ENCODE data around the gene GNA15. TPM values are rescaled to one million over a fixed set of nuclear protein-coding genes. Genes with fewer than 3 reads are reported as not detected.

Gene GNA15
- total RNA-seq, 1 donor from 2014 or later: 0.13 TPM

DNA sequence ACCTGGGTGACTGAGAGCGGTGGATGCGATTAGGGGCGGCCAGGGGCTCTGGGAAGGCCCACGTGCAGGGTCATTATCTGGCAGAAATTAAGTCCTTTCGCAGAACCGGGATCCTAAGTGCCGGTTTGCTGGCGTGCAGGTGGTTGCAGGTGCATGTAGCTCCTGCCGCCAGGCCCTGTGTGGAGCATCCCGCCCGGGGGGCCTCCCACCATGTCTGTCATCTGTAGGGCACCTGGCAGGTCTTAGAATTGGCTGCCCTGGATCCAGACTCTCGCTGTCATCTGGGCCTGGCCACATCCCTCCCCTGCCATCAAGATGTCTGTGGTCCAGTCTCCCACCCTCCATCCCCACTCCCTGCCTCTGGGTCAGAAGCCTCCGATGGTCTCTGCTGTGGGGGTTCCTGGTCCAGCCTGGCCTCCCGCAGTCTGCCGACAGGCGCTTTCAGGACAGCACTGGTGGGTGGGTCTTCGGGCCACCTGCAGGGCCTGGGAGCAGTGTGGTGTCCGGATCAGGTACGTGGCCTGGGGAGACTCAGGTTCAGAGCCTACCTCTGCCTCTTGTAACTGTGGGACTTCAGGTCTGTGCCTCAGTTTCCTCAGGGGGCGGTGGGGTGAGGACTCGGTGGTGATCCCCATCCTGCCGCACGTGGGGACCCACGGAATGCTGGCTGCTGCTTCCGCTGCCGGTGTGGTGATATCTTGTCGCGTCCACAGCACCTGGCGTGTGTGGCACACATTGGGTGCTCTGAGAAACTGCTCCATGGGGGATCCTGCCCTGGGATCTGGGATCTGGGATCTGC is 36.3 kb upstream of the GNA15 start:
- no peak for DNase-seq (ENCODE audit: low spot score in 2 of 2, unreplicated experiment in 2 of 2)
- Mint-ChIP-seq H3K27me3 (ENCODE audit: low read depth) (no peaks in the 10 kb centered on the region), H3K4me1 (peaks cover 27% of the 10 kb centered on the region), H3K4me3 (no peak overlapping the region), H3K27ac (peak overlapping the region; percentile 43), H3K36me3 (no peaks in the 10 kb centered on the region), H3K9me3 (no peaks in the 10 kb centered on the region)
- TF ChIP-seq, protein P1, sequence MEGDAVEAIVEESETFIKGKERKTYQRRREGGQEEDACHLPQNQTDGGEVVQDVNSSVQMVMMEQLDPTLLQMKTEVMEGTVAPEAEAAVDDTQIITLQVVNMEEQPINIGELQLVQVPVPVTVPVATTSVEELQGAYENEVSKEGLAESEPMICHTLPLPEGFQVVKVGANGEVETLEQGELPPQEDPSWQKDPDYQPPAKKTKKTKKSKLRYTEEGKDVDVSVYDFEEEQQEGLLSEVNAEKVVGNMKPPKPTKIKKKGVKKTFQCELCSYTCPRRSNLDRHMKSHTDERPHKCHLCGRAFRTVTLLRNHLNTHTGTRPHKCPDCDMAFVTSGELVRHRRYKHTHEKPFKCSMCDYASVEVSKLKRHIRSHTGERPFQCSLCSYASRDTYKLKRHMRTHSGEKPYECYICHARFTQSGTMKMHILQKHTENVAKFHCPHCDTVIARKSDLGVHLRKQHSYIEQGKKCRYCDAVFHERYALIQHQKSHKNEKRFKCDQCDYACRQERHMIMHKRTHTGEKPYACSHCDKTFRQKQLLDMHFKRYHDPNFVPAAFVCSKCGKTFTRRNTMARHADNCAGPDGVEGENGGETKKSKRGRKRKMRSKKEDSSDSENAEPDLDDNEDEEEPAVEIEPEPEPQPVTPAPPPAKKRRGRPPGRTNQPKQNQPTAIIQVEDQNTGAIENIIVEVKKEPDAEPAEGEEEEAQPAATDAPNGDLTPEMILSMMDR (IDR thresholded peaks at IDR 0.05; ENCODE audit: unreplicated experiment): no peak

DNA sequence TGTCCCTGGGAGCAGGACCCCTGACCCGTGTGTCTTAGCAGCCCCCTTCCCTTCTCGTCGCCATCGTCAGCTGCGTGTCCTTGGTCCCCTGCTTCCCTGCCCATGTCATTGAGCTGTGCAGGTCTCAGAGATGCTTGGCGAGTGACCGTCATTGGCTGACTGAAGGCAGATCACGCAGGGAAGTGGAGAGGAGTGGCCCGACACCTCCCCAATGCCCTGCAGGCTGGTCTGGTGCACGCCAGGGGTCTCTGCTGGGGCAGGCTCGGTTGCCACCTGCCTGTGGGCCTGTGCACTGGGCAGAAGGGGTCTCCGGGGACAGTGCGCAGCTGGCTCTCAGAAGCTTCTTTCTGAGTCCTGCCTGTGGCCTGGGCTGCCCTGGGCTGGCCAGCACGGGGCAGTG is 35.5 kb upstream of the GNA15 start:
- H3K4me3 Mint-ChIP-seq: no peak overlapping the region

DNA sequence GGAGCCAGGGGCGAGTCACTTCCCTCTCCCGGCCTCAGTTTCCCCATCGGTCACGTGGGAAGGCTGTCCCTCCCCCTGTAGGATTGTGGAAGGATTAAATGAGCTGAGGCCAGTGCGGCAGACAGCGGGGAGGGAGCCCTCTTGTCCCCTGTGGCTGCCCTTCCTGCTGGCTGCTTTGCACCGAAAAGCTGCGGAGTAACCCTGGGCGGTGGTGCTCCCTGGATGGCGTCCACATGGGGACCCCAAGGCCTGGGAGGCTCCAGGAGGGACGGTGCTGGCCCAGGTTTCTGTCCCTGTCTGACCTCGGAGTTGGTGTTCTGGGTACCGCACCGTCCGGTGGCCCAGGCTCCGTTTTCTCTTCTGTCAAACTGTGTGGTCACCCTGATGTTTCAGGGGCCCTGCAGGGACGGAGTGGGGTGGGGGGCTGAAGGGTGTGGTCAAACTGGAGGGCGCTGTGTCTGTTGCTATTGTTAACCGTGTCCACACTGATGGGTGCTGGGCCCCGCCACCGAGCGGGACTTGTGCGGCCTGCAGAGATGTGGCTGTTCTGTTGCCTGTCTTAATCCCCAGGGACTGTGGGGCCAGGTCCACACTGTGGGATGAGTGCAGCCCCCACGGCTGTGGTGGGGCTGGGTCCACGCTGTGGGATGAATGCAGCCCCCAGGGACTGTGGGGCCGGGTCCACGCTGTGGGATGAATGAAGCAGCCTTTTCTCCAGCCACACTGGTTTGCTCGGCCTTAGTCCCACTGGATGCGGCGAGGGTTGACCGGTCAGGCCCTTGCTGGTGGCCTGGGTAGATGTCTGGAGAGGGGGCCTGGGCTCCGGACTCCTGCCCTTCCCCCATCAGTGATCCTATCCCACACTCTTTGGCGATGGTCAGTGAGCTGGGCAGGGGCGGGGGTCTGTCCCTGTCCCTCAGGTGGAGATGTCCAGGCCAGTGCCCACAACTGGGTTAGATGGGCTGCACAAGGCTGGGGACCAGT is 34.8 kb upstream of the GNA15 start:
- Mint-ChIP-seq H3K27ac (no peak overlapping the region), H3K4me1 (peaks cover 16% of the 10 kb centered on the region), H3K4me3 (no peak overlapping the region), H3K27me3 (ENCODE audit: low read depth) (no peaks in the 10 kb centered on the region), H3K9me3 (no peaks in the 10 kb centered on the region), H3K36me3 (no peaks in the 10 kb centered on the region)
- no peak for DNase-seq (ENCODE audit: low spot score in 2 of 2, unreplicated experiment in 2 of 2)
- TF ChIP-seq, protein P1 (IDR thresholded peaks at IDR 0.05; ENCODE audit: unreplicated experiment): no peak

More for the DNA sequence above, 35.5 kb upstream of the GNA15 start:
- Mint-ChIP-seq H3K27me3 (ENCODE audit: low read depth) (no peaks in the 10 kb centered on the region), H3K9me3 (no peaks in the 10 kb centered on the region), H3K27ac (no peak overlapping the region), H3K4me1 (peaks cover 24% of the 10 kb centered on the region), H3K36me3 (no peaks in the 10 kb centered on the region)
- TF ChIP-seq, protein P1 (IDR thresholded peaks at IDR 0.05; ENCODE audit: unreplicated experiment): no peak
- DNase-seq (ENCODE audit: low spot score in 2 of 2, unreplicated experiment in 2 of 2): no peak

DNA sequence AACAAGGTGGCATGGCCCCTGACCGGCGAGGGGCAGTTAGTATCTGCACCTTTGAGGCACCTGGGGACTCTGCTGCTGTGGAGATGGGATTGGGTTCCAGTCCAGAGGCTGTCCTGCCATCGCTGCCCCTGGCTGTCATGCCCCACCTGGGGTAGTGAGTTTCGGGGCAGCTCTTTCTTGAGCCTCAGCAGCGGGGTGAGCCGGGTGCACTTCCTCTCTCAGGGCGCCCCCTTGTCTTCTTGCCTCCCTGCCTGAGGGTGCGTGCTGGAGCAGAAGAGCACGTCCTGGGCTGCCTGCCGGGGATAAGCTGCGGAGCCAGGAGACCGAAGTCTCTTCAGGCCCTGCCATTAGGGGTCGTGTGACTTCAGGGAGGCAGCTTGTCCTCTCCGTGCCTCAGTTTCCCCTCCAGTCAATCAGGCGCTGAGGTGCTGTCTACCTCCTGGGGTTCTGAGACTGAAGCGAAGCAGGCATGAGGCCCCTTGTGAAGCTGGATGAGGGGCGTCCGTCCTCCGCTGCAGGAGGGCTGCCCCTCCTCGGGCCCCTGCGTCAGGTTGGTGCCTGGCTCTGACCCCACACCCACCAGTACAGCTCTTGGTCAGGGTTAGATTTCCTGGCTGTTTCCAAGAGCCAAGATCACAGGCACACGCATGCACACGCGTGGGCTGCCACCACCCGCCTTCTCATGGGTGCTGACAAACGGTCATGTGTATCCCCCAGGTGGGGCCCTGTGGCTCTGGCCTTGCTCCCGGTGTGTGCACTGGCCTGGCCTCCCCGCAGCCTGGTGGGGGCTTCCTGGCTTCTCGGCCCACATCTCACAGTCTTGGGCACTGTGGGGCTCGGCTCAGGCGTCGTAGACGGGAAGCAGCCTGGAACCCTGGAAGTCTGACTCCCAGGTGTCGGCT is 33.3 kb upstream of the GNA15 start:
- Mint-ChIP-seq H3K4me3 (no peak overlapping the region), H3K36me3 (no peaks in the 10 kb centered on the region), H3K4me1 (peaks cover 10% of the 10 kb centered on the region), H3K9me3 (no peaks in the 10 kb centered on the region), H3K27ac (no peak overlapping the region), H3K27me3 (ENCODE audit: low read depth) (no peaks in the 10 kb centered on the region)
- DNase-seq (ENCODE audit: low spot score in 2 of 2, unreplicated experiment in 2 of 2): no peak
- TF ChIP-seq, protein P1 (IDR thresholded peaks at IDR 0.05; ENCODE audit: unreplicated experiment): no peak

DNA sequence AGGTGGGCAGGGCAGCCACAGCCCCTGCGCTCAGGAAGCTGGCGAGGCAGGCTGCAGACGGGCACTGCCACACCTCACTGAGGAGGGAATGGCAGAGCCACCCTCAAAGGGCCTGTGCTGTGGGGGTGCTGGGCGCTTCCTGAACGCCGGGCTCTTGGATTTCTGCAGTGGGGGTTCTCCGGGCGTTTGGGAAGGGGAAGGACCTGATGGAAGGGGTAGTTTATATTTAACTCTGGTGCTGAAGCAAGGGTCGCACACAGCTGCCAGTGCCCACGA is 31.2 kb upstream of the GNA15 start:
- Mint-ChIP-seq H3K27me3 (ENCODE audit: low read depth) (no peaks in the 10 kb centered on the region), H3K27ac (no peak overlapping the region), H3K36me3 (no peaks in the 10 kb centered on the region), H3K9me3 (no peaks in the 10 kb centered on the region), H3K4me3 (no peak overlapping the region), H3K4me1 (peaks cover 6% of the 10 kb centered on the region)
- DNase-seq (ENCODE audit: low spot score in 2 of 2, unreplicated experiment in 2 of 2): no peak
- TF ChIP-seq, protein P1 (IDR thresholded peaks at IDR 0.05; ENCODE audit: unreplicated experiment): no peak
